ENCODE data around the gene TIE1. TPM values are rescaled to one million over a fixed set of nuclear protein-coding genes. Genes with fewer than 3 reads are reported as not detected.

TIE1 gene
- total and polyA plus RNA-seq, 2 of the 13 experiments (the other 11 are each of a cell fraction or from before 2014, with no cell fraction given) = 0.58 to 0.84 TPM

- intact Hi-C loops (cut with micrococcal nuclease; ENCODE audit: unreplicated experiment) = loop anchor here (2.0 kb wide), 1 partner anchor 64 kb away; no protein-coding TSS in a partner anchor
- ChIA-PET POLR2A (interaction anchor here (0.8 to 1.4 kb wide), 2 partner anchors 8 to 63 kb away, joined by 3 to 4 read pairs; no protein-coding TSS in a partner anchor), CTCF (ENCODE audit: low intra/inter-chr PET ratio, low total read pairs) (no interaction called here)
- Histone ChIP-seq H3K9me3 (ENCODE audit: low read length) (no peaks in the 10 kb centered on the region), H3K9ac (ENCODE audit: insufficient read depth, low read depth, low read length) (no peak overlapping the region), H3K27me3 (ENCODE audit: control insufficient read depth in 1 of 2, insufficient read depth in 2 of 2, low read length in 2 of 2) (no peaks in the 10 kb centered on the region), H3K4me1 (ENCODE audit: insufficient read depth, low read length) (peaks cover 50% of the 10 kb centered on the region), H3K4me2 (ENCODE audit: low read depth, low read length) (peak overlapping the region; percentile 46), H3K4me3 (replicated peaks in 1 of 3; ENCODE audit: insufficient read depth in 1 of 3, low read depth in 2 of 3, low read length in 3 of 3) (no peak overlapping the region), H2AFZ (ENCODE audit: low read length) (no peak overlapping the region), H4K20me1 (ENCODE audit: insufficient read depth, low read length) (no peaks in the 10 kb centered on the region), H3K27ac (ENCODE audit: extremely low read length, insufficient read depth, low read length) (peak overlapping the region; percentile 10), H3K79me2 (ENCODE audit: insufficient read depth, low read length) (no peaks in the 10 kb centered on the region), H3K36me3 (replicated peaks in 1 of 2; ENCODE audit: control insufficient read depth in 1 of 2, insufficient read depth in 2 of 2, low read length in 2 of 2) (no peaks in the 10 kb centered on the region)
- ATAC-seq = peak; percentile 92
- peak; percentile 91 for DNase-seq (ENCODE audit: low spot score)
- in situ Hi-C loops (cut with HindIII; ENCODE audit: extremely low pct_ligation_motif_present, low pct_unique_long_range_greater_than_20kb) = no loop called here
- no TSS peak for BruUV-seq (replicated peaks)
- WGBS (ENCODE audit: low lambda C conversion rate) = 0% methylated on average over 1 of the region's 1 CpG
- peak; percentile 87 for FAIRE-seq
- TF ChIP-seq MED13 (CRISPR knock-in tag; IDR thresholded peaks at IDR 0.05) = 0 out of 2 replicates have a peak, but pooled peaks have one; percentile 33
- TF ChIP-seq ZNF484 (CRISPR knock-in tag; IDR thresholded peaks at IDR 0.05; ENCODE audit: borderline replicate concordance, low read depth) = no peak
- no peak for TF ChIP-seq MTA3 (CRISPR knock-in tag; IDR thresholded peaks at IDR 0.05)
- TF ChIP-seq GFI1 (CRISPR knock-in tag; IDR thresholded peaks at IDR 0.05; ENCODE audit: borderline replicate concordance) = peak; percentile 54; the same call in 1 of the 2 replicates
- no peak for TF ChIP-seq ETS1 (CRISPR knock-in tag; IDR thresholded peaks at IDR 0.05)
- TF ChIP-seq REL (CRISPR knock-in tag; conservative IDR thresholded peaks at IDR 0.05) = no peak
- no peak for TF ChIP-seq RCOR2 (CRISPR knock-in tag; IDR thresholded peaks at IDR 0.05)
- no peak for TF ChIP-seq ZFX (CRISPR knock-in tag; IDR thresholded peaks at IDR 0.05; ENCODE audit: low read depth)
- peak; percentile 47 for TF ChIP-seq NR2F6 (IDR thresholded peaks at IDR 0.05)
- TF ChIP-seq NR2F6 (CRISPR knock-in tag; IDR thresholded peaks at IDR 0.05) = peak; percentile 49; the same call in 1 of the 2 replicates
- no peak for TF ChIP-seq ZNF83 (CRISPR knock-in tag; IDR thresholded peaks at IDR 0.05; ENCODE audit: borderline replicate concordance)
- no peak for TF ChIP-seq ZNF326 (CRISPR knock-in tag; IDR thresholded peaks at IDR 0.05; ENCODE audit: borderline replicate concordance)
- TF ChIP-seq, protein P1, sequence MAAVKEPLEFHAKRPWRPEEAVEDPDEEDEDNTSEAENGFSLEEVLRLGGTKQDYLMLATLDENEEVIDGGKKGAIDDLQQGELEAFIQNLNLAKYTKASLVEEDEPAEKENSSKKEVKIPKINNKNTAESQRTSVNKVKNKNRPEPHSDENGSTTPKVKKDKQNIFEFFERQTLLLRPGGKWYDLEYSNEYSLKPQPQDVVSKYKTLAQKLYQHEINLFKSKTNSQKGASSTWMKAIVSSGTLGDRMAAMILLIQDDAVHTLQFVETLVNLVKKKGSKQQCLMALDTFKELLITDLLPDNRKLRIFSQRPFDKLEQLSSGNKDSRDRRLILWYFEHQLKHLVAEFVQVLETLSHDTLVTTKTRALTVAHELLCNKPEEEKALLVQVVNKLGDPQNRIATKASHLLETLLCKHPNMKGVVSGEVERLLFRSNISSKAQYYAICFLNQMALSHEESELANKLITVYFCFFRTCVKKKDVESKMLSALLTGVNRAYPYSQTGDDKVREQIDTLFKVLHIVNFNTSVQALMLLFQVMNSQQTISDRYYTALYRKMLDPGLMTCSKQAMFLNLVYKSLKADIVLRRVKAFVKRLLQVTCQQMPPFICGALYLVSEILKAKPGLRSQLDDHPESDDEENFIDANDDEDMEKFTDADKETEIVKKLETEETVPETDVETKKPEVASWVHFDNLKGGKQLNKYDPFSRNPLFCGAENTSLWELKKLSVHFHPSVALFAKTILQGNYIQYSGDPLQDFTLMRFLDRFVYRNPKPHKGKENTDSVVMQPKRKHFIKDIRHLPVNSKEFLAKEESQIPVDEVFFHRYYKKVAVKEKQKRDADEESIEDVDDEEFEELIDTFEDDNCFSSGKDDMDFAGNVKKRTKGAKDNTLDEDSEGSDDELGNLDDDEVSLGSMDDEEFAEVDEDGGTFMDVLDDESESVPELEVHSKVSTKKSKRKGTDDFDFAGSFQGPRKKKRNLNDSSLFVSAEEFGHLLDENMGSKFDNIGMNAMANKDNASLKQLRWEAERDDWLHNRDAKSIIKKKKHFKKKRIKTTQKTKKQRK (IDR thresholded peaks at IDR 0.05; ENCODE audit: low read length) = no peak
- no peak for TF ChIP-seq ZNF672 (CRISPR knock-in tag; IDR thresholded peaks at IDR 0.05)
- TF ChIP-seq GRHL1 (CRISPR knock-in tag; conservative IDR thresholded peaks at IDR 0.05) = no peak
- TF ChIP-seq FOXA1 (IDR thresholded peaks at IDR 0.05) = no peak
- TF ChIP-seq FOXA1 (CRISPR knock-in tag; IDR thresholded peaks at IDR 0.05) = 0 out of 2 replicates have a peak, but pooled peaks have one; percentile 7
- no peak for TF ChIP-seq TCF7 (IDR thresholded peaks at IDR 0.05; ENCODE audit: low read depth)
- TF ChIP-seq FOXA3 (CRISPR knock-in tag; IDR thresholded peaks at IDR 0.05) = peak; percentile 14; the same call in 1 of the 2 replicates
- no peak for TF ChIP-seq ZNF30 (CRISPR knock-in tag; IDR thresholded peaks at IDR 0.05)
- TF ChIP-seq JUNB (CRISPR knock-in tag; IDR thresholded peaks at IDR 0.05; ENCODE audit: borderline replicate concordance) = no peak
- TF ChIP-seq CBX1 (IDR thresholded peaks at IDR 0.05; ENCODE audit: low read depth) = no peak
- peak; percentile 91 for TF ChIP-seq CEBPB (IDR thresholded peaks at IDR 0.05; ENCODE audit: borderline replicate concordance, low read depth, low read length)
Measured at GRCh38 chr1:43340559-43340958, 39.8 kb downstream of the TIE1 start.

Measured in HepG2 (cell line).